HG03064 (cell line): Measurements from ENCODE around the gene TOR2A.
A peak's percentile ranks its signal among the peaks of the same experiment; 100 is the strongest.

Experiments used
- ATAC-seq: cut with Tn5 transposase; IDR thresholded peaks from one replicate; pipeline ENCODE4 v1.9.1; 2021; ENCODE audit warnings: low read depth; ENCODE audit not compliant: unreplicated experiment

TOR2A gene

DNA sequence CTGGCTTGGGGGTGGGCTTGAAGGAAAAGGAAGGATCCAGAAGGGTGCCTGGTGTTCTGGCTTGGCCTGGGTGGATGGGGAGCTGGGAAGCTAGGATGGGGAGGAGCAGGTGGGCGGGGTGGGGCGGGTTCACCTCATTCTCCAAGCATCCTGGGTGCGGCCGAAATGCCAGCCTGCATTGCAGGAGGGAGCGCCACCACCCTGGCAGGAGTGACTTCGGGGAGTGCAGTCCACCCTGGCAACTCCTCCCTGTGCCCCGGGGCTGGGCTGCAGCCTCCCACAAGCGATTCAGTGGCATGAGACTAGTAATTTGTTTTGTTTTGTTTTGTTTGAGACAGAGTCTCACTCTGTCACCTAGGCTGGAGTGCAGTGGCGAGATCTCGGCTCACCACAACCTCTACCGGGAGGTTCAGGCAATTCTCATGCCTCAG, 13.7 kb downstream of the TOR2A start:
- ATAC-seq = no peak

DNA sequence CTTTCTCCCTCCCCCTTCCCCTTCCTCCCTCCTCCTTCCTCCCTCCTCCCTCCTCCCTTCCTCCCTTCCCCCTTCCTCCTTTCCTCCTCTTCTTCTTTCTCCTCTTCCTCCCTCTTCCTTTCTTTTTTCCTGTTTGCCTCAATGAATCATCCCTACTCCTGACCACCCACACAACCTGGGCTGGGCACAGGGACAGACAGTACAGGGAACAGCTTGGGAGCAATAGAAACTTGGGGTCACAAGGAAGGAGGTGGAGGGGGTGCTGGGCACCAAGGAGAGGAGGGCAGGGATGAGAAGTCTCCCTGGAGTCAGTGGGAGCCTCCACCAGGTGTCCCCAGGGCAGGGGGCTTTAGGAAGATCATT, 14.2 kb downstream of the TOR2A start:
- no peak for ATAC-seq

DNA sequence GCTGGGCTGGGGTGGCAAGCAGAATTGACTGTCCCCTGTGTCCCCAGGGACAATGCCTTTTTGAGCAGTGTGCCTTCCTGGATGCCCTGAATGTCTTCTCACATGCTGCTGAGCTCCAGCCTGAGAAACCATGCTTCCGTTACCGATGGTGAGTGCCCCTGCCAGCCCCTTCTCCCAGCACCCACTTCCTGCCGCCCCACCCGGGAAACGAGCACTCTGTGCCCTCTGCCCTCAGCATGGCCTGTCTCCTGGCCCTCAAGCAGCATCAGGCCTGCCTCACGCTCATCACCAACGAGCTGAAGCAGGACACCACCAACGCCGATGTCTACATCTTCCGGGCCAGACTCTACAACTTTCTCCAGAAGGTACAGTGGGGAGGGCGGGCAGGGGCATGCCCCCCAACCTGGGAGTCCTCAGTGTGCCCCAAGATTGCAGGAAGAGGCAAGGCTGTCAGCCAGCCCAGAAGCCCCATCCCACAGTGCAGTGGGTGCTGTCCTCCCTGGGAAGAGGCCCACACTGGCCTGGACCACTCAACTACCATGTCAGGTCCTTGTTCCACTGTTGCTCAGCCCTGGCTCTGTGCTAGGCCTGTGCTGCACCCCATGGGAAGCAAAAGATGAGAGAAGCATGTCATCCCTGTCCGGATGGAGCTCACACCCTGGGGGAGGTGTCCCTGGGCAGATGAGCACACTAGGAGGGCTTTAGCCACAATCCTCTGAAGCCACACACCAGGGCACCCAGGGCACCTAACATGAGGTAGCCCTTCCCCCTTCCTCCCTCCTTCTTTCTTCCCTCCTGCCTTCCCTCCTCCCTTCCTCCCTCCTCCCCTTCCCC, 14.8 kb downstream of the TOR2A start:
- no peak for ATAC-seq

DNA sequence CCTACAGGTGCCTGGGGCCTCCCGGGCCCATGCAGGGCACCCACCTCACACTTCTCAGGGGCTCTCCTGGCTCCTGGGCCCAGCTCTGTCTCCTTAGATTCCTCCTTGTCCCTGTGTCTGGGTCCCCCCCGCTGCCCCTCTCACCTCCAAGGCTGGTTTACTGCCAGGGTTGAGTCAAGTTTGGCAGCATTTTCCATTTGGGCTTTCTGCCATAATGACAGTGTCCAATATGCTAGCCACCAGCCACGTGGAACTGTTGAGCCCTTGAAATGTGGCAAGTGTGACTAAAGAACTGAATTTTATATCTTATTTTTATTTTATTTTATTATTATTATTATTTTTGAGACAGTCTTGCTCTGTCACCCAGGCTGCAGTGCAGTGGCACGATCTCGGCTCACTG, 17.3 kb downstream of the TOR2A start:
- no peak for ATAC-seq

DNA sequence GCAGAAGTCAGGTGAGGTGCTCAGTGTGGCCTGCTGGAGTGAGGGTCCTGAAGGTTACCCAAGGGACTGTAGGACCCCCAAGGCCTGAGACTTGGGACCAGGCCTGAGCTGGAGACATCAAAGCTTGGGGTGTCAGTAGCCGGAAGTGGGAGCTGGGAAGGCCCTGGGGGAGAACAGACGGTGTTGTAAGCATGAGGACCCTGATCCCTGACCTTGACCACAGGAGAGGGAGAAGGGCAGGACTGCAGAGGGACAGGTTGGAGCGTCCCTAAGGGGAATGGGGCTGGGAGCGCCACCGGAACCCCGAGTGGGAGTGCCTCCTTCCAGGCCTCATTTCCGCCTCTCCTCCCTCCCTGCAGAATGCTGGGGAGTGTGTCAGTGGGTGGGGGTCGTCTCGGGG, 18.7 kb downstream of the TOR2A start:
- no peak for ATAC-seq

DNA sequence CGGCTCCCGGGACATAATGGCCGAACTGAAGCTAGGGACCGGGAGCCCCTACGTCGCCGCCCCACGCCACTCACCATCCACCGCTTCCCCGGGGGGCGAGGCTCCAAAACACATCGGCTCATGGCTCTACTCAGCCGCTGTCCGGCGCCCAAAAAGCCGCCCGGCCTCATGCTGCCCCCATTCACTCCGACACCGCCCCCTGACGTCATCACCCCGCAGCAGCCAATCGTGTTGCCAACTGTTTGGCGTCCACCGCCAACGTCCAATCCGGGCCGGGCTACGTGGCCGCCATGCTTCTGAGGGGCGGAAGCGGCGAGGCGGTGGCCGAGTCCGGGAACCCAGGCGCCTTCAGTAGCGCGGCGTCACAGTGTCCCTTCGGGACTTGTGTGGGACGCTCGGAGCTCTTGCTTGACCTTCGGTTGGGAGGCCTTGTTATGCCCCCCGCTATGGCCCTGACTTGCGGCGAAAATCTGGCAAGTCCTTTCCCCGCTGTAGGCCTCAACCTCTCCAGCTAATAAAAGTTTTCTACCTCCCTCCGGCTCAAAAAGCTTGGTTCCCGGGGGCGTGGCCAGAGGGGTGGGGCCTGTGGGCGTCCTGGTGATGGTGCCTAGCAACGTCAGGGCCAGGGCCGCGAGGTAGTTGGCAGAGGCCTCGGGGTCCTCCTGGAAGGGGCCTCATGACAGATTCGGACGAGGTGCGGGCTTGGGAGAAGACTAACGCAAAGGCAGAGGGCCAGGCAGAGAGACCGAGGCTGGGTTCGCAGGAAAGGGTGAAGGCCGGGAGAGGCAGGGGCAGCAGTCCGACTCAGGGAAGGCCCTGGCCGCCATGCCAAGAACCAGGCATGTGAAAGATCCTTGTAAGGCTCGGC, 19.4 kb downstream of the TOR2A start, which contains the start of the genes PTRH1 and TTC16:
TSS of gene PTRH1 (minus strand) at position 194 of the 868 bp plus-strand sequence. CDS start at position 170, 24 bp downstream.
TSS of gene TTC16 (plus strand) at position 610 of the 868 bp plus-strand sequence. CDS start at position 677, 67 bp downstream.
- peak; percentile 85 for ATAC-seq

DNA sequence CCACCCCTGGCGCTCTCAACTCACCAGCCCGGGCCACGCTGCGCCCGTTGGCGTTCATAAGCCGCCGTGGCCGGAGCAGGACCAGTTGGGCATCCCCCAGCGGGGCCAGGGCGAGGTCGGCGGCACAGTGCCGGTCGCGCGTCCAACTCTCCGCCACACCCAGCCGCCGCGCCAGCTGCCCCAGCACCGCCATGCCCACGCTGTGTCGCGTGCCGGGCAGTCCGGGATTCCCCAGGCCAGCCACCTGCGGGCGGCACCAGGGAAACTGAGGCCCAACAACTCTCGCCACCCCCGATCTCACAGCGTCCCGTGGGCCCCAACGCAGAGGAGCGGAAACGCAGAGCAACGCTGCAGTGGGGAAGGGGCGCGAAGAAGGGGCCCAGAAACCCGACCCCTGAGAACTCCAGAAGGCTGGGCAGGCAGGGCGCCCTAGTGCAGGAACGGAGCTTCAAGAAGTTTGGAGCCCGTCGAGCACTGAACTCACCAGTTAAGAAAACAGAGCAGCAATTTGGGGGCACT, 20.1 kb downstream of the TOR2A start:
- peak; percentile 13 for ATAC-seq

DNA sequence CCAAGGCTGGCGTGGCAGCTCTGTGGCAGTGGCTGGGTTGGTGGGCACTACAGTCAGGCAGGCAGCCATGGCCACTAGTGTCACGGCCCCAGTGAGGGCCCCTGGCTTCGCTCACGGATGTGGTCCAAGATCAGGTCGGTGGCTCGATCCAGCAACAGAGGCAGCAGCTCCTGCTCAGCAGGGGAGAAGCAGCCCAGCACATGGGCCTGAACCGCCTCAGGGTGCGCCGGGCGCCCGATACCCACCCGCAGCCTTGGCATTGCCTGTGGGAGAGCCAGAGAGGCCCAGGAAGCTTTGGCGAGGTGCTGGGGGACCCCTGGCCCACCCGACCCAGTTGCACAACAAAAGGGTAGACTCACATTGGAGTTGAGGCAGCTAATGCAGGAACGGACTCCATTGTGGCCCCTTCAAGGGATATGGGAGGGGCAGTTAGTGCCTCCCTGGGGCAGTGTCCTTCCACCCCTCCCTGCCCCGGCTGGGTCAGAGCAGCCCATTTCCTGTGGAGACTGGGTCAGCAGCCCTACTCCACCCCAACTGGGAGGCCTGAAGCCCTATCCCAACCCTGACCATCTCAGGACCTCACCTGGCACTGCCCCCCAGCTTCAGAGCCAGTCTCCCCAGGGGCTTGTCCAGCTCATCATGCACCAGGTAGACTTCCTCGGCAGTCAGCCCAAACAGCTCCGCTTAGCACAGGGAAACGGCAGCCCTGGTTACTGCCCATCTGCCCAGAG, 20.9 kb downstream of the TOR2A start:
- ATAC-seq = no peak

DNA sequence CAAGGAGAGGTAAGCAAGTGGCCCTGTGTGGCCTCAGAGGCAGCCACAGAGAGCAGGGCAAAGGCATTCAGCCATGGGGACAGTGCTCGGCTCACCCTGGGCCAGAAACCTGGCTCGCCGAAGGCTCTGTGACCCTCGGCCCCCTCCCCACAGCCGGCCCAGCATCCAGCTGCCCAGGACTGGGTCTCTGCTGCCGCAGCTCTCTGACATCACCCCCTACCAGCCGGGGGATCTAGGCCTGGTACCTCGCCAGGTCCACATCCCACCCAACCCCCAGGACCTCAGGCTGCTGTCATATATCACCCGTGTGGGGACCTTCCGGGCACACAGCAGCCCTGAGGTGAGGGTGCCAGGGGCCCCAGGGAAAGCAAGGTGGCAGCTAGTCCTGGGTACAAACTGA, 22.2 kb downstream of the TOR2A start:
- ATAC-seq = no peak

DNA sequence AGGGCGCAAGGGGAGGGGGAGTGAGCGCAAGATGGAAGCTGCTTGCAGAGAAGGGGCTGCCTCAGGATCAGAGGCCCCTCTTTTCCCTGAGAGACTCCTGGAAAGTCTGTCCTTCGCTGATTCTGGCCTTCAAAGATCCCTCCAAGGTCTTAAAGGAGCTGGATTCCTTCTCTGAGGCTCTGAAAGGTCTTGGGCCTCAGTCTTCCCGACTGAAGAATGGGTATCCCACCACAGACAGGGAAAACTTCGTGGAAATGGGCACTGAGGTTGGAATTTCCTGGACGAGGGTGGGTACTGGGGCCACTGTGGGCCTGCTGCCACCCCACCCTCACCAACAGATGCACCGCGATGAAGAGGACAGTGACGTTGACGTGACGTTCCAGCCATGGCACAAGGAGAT, 22.7 kb downstream of the TOR2A start:
- no peak for ATAC-seq

DNA sequence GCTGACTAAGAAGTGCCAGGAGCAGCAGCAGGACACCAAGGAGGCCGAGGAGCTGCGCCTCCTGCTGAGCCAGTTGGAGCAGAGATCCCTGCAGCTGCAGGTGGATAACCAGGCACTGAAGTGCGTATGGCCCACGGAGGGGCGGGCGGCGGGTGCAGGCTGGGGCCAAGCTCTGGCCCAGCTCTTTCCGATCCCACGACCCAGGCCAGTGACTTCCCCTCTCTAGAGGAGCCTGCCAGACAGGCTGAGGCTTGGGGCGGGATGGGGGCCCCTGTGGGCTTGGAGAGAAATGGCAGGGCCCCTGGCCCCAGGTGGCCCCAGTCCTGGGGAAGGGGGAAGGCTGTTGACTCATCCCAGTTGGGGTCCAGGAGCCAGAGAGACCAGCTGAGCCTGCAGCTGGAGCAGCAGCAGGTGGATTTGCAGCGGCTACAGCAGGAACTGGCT, 23.2 kb downstream of the TOR2A start:
- ATAC-seq = no peak

DNA sequence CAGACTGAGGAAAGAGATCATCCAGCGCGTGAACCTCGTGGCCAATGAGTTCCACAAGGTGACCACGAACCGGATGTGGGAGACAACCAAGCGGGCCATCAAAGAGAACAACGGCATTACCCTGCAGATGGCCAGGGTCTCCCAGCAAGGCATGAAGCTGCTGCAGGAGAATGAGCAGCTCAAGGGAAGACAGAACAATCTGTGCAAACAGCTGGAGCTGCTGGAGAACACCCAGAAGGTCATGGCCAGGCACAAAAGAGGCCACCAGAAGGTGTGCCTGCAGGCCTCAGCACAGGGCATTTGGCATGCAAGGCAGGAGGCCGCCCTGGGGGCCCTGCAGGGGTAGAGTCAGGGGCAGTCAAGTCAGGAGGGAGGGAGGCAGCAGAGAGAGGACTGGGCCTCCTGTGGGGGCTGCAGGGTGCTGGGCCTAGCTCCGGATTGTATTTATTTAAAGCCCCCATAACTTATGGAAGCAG, 23.8 kb downstream of the TOR2A start:
- ATAC-seq = no peak

DNA sequence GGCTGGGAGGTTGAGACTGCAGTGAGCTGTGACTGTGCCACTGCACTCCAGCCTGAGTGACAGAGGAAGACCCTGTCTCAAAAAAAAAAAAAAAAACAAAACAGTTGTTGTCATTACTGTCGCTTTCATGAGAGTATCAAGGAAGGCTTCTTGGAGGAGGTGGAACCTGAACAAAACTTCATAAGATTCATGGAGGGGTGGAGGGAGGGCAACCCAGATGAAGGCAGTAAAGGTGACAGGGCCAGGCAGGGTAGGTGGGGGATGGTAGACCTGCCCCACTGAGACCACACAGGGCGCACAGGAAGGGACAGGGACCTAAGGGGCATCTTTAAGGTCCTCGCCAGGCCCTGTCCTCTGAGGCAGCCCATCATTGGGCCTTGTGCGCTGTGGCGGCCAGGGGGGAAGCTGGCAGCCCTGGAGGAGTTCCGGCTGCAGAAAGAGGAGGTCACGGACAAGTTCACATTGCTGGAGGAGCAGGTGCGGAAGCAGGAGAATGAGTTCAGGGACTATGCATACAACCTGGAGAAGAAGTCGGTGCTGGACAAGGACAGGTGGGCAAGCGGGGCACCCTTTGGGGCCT, 24.8 kb downstream of the TOR2A start:
- ATAC-seq = no peak

DNA sequence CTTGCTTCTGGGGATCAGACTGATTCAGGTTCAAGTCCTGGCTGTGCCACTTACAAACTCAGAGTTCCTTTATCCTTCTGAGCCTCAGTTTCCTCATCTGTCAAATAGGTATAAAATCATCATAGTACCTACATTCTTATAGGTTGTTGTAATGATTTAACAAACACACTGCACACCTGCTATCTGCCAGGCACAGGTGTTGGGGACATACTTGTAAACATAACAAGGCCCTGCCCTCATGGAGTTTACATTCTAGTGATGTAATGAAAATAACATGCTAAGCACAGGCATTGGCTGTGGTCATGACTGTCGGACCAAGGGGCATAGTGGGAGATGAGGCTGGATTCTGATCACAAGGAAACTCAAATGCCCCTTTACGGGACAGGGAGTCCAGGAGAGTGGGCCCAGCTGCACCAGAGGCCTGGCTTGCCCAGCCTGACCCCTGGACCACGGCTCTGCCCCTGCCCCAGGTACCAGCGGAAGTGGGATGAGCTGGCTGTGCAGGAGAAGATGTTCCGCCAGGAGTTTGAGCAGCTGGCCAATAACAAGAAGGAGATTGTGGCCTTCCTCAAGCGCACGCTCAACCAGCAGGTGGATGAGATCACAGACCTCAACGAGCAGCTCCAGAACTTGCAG, 26.0 kb downstream of the TOR2A start:
- no peak for ATAC-seq

DNA sequence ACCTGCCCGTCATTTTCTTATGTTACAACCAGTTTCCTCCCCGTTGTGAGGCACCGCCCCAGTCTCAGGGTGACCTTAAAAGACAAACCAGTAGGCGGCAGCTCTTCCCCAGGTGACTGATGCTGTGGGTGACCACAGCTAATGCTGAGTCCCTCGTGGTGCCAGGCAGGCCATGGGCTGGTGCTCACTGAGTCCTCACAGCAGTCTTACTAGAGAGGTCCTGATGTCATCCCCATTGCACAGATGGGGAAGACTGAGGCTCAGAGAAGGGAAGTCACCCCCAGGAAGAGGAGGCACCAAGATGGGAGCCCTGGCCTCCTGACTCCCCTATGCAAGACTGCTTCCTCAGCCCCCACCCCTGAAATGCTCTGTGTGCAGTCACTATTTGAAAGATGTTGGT, 27.3 kb downstream of the TOR2A start:
- ATAC-seq = no peak

DNA sequence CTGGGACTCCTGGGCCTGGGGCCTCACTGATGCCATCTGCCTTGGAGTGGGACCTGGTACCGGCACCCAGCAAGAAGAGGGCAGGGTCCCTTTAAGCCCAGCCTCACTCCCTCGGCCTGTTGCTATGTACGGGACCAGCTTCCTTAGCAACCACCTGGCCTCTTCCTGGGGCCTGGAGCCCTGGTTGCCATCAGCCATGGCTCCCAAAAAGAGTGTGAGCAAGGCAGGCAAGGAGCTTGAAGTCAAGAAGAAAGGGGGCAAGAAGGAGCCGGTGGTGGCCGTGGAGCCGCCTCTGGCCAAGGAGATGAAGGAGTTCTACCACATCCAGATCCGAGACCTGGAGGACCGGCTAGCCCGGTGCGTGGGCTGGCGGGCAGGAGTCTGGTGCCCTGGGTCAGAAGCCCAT, 28.3 kb downstream of the TOR2A start, which contains the start of gene CFAP157:
TSS of gene CFAP157 (plus strand) at position 153 of the 406 bp plus-strand sequence. CDS start at position 197, 44 bp downstream.
- no peak for ATAC-seq

DNA sequence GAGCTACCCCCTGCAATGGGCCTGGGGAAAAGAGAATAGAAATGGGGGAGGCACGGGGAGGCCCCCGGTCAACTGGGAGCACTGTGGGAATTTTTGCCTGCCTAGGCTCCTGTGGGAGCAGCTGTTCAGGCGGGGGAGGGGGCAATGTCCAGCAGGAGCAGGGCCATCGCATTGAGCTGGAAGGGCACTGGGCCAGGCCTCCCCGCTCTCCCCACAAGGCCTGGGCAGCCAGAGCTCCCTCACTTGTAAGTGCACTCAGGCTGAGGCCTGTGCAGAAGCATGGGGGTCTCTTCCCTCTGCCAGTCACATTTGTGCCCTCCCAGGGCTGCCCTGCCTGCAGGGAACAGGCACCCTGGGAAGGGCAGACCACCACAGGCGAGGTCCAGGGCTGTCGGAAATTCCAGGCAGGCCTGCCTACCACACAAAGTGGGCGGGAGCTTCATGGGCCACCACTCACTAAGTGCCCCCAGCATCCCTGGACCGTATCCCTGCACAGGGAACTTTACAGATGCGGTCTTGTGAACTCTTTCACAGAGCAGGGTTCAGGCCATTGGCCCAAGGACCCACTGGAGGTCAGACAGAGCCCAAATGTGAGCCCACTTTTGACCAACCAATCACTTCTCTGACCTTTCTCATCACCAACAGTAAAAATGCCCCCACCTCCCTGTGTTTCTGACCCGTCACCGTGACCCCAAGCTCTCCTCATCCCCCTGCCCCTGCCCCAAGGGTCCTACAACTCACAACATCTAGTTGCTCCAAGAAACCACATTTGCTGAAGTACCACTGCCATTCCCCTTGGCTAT, 29.3 kb downstream of the TOR2A start:
- no peak for ATAC-seq

DNA sequence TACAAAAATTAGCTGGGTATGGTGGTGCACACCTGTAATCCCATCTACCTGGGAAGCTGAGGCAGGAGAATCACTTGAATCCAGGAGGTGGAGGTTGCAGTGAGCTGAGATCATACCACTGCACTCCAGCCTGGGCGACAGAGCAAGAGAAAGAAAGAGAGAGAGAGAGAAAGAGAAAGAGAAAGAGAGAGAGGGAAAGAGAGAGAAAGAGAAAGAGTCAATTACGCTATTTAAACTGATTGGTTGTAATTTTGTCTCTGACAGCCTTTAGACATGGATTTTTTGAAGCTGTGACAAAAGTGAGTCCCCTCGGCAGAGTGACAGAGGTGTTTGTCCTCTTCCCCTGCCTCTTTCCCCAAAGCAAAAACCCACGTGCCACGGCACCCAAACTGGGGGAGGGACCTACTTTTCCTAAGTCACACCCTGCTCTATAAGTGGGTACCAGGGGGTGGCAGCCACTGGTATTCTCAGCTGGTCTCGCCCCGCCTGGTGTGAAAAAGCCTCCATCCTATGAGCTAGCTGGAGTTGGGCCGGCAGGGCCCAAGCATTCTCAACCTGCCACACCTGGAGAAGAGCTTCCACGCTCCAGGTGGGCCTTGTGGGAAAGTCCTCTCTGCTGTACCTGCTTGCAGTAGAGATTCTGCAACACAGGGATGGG, 31.7 kb downstream of the TOR2A start:
- no peak for ATAC-seq
